Fibroblast of lung (primary cell): Measurements from ENCODE around the gene ACYP2.

Experiments
- EZH2 ChIP-seq: IDR thresholded peaks from 2 replicates; pipeline ENCODE4 v1.5.1; 2012; ENCODE audit warnings: low read length, control low read depth, mild to moderate bottlenecking; ENCODE audit errors: missing control alignments
- TF ChIP-seq, protein P1 (sequence below), 2 donors: IDR thresholded peaks in 1 of 2; conservative IDR thresholded peaks in 1 of 2; 1 replicate in 1 of 2; 2 replicates in 1 of 2; pipeline ENCODE4 v1.5.1; 2011 to 2012; ENCODE audit warnings: low read length in 2 of 2, control low read depth in 1 of 2, inconsistent platforms in 1 of 2, low read depth in 1 of 2, mild to moderate bottlenecking in 1 of 2

DNA sequence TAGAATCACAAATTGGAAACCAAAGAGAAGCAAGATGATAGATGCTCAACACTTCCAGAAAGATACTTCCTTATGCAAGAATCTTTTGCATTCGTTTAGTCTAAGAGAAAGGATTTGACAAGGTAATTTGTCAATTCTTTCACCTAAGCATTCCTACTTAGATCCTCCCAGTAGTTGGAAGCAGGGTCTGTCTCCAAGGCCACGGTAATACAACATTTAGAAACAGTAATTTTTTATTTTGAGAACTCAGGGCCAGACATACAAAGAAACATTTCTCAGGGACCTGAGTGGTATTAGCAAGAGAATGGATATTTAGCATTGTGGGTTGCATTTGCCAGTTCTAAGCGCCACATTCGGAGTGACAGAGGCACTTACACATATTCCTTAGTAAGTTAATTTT is 68.6 kb downstream of the ACYP2 start:
- TF ChIP-seq, protein P1, sequence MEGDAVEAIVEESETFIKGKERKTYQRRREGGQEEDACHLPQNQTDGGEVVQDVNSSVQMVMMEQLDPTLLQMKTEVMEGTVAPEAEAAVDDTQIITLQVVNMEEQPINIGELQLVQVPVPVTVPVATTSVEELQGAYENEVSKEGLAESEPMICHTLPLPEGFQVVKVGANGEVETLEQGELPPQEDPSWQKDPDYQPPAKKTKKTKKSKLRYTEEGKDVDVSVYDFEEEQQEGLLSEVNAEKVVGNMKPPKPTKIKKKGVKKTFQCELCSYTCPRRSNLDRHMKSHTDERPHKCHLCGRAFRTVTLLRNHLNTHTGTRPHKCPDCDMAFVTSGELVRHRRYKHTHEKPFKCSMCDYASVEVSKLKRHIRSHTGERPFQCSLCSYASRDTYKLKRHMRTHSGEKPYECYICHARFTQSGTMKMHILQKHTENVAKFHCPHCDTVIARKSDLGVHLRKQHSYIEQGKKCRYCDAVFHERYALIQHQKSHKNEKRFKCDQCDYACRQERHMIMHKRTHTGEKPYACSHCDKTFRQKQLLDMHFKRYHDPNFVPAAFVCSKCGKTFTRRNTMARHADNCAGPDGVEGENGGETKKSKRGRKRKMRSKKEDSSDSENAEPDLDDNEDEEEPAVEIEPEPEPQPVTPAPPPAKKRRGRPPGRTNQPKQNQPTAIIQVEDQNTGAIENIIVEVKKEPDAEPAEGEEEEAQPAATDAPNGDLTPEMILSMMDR (conservative IDR thresholded peaks at IDR 0.05 in 1 of 2, IDR thresholded peaks at IDR 0.05 in 1 of 2; ENCODE audit: low read depth in 1 of 2, low read length in 2 of 2): no peak
- TF ChIP-seq EZH2: no peak
